ENCODE data around the gene KLRC4. TPM values are rescaled to one million over a fixed set of nuclear protein-coding genes. Genes with fewer than 3 reads are reported as not detected.
"Not testable (repeated sequence)": the region's sequence is repeated elsewhere in the genome, so short reads cannot be mapped to it uniquely, and the experiment has no call there.

Gene KLRC4
- total and polyA plus RNA-seq, 2 of the 8 experiments (the other 6 are each of a cell fraction or from before 2014, with no cell fraction given): not detected

GRCh38 chr12:10388624-10389413, 20.7 kb downstream of the KLRC4 start (continued):
- TF ChIP-seq GABPA (IDR thresholded peaks at IDR 0.05; ENCODE audit: borderline replicate concordance, insufficient read depth, low read length) (no peak), ZNF274 (IDR thresholded peaks at IDR 0.05; ENCODE audit: borderline replicate concordance, extremely low read depth, low read length) (no peak)

- H3K18ac ChIP-seq (ENCODE audit: extremely low read depth, low read length); H3K4ac ChIP-seq (replicated peaks; ENCODE audit: insufficient read length, low read depth, low read length); FAIRE-seq; DNase-seq (ENCODE audit: low read depth in 1 of 2, low spot score in 2 of 2); H2BK120ac ChIP-seq (replicated peaks; ENCODE audit: low read depth, low read length); H2BK12ac ChIP-seq (ENCODE audit: low read depth, low read length); H3K4me1 ChIP-seq (replicated peaks in 1 of 4; ENCODE audit: control insufficient read depth in 3 of 4, insufficient read depth in 4 of 4, low read length in 3 of 4); H2BK20ac ChIP-seq (ENCODE audit: low read length); H4K5ac ChIP-seq (ENCODE audit: insufficient read length, low read depth, low read length); H3K9ac ChIP-seq (replicated peaks in 1 of 4; ENCODE audit: extremely low read depth in 1 of 4, low read depth in 3 of 4, low read length in 3 of 4); H3K79me2 ChIP-seq (ENCODE audit: control insufficient read depth in 1 of 2, insufficient read depth in 2 of 2, low read length in 2 of 2); H2BK5ac ChIP-seq (ENCODE audit: low read depth, low read length); H2AFZ ChIP-seq (ENCODE audit: low read length); H3K14ac ChIP-seq (ENCODE audit: insufficient read length); H3K9me3 ChIP-seq (ENCODE audit: insufficient read depth in 2 of 2, low read depth in 1 of 2, low read length in 1 of 2); H3K4me3 ChIP-seq (ENCODE audit: extremely low read depth in 1 of 4, insufficient read depth in 2 of 4, low read depth in 3 of 4, low read length in 4 of 4); H2BK15ac ChIP-seq (ENCODE audit: low read length); H3K27ac ChIP-seq (ENCODE audit: low read depth, low read length); H3K56ac ChIP-seq (replicated peaks; ENCODE audit: insufficient read length, low read depth, low read length); H3K23ac ChIP-seq (ENCODE audit: insufficient read length); H3K4me2 ChIP-seq (ENCODE audit: insufficient read depth in 1 of 2, low read depth in 2 of 2, low read length in 2 of 2); H4K20me1 ChIP-seq (replicated peaks in 1 of 2; ENCODE audit: control insufficient read depth in 1 of 2, insufficient read depth in 2 of 2, low read length in 2 of 2); H4K91ac ChIP-seq (replicated peaks; ENCODE audit: insufficient read length, low read length); H3K36me3 ChIP-seq (ENCODE audit: control insufficient read depth in 2 of 4, insufficient read depth in 4 of 4, low read length in 3 of 4); POLR2A ChIA-PET (ENCODE audit: partially characterized antibody); H3K23me2 ChIP-seq (ENCODE audit: low read depth, low read length); H2AK5ac ChIP-seq (ENCODE audit: low read depth, low read length); H3K27me3 ChIP-seq (replicated peaks in 1 of 4; ENCODE audit: control insufficient read depth in 3 of 4, extremely low read depth in 1 of 4, insufficient read depth in 3 of 4, low read length in 3 of 4); H4K8ac ChIP-seq (ENCODE audit: extremely low read depth, insufficient read depth, low read length); H3K79me1 ChIP-seq (ENCODE audit: low read depth, low read length): not testable (repeated sequence)
- WGBS, 2 experiments (ENCODE audit: extremely low coverage in 1 of 2, insufficient coverage in 1 of 2, insufficient read length in 1 of 2, insufficient replicate concordance in 2 of 2, low coverage in 1 of 2, low lambda C conversion rate in 2 of 2, missing lambda C conversion rate in 1 of 2): 91% methylated on average over 6 of the region's 6 CpGs; no CpG with 5 or more reads in 1 of the 2 experiments
- CTCF ChIA-PET (ENCODE audit: partially characterized antibody): interaction anchor here (1.2 kb wide), 1 partner anchor 21 kb away, joined by 4 read pairs; no protein-coding TSS in a partner anchor
Measured at GRCh38 chr12:10387498-10387897, 22.1 kb downstream of the KLRC4 start.

Data from H1 (cell line).